Measurements from ENCODE around the gene MMEL1. TPM values are rescaled to one million over a fixed set of nuclear protein-coding genes. Genes with fewer than 3 reads are reported as not detected.

The MMEL1 gene
- total and polyA plus RNA-seq, 2 of the 13 experiments (the other 11 are each of a cell fraction or from before 2014, with no cell fraction given), result 0.48 TPM; not detected in 1

GRCh38 chr1:2645143-2645542 lies 12.3 kb upstream of the MMEL1 start (continued):
- TF ChIP-seq ZBTB2 (CRISPR knock-in tag; IDR thresholded peaks at IDR 0.05; ENCODE audit: low read depth) (no peak), FUBP1 (CRISPR knock-in tag; IDR thresholded peaks at IDR 0.05; ENCODE audit: borderline replicate concordance) (no peak), SMARCE1 (IDR thresholded peaks at IDR 0.05; ENCODE audit: borderline replicate concordance) (no peak)

GRCh38 chr1:2644591-2645101 lies 11.8 kb upstream of the MMEL1 start:
- in situ Hi-C loops (cut with HindIII; ENCODE audit: extremely low pct_ligation_motif_present, low pct_unique_long_range_greater_than_20kb), result no loop called here
- 11% methylated on average over 5 of the region's 12 CpGs for WGBS (ENCODE audit: low lambda C conversion rate)
- peaks cover 6% of the 10 kb centered on the region; the same call in 1 of the 2 replicates for H3K4me1 ChIP-seq (ENCODE audit: insufficient read depth, low read length)
- no peaks in the 10 kb centered on the region for H3K36me3 ChIP-seq (replicated peaks in 1 of 2; ENCODE audit: control insufficient read depth in 1 of 2, insufficient read depth in 2 of 2, low read length in 2 of 2)
- no peak for DNase-seq (ENCODE audit: low spot score)
- H3K27me3 ChIP-seq (ENCODE audit: control insufficient read depth in 1 of 2, insufficient read depth in 2 of 2, low read length in 2 of 2), result peaks cover 0 to 2% of the 10 kb centered on the region in 2 experiments; a peak in 2 of 5 replicates
- ChIA-PET POLR2A (no interaction called here), CTCF (ENCODE audit: low intra/inter-chr PET ratio, low total read pairs) (no interaction called here)
- H2AFZ ChIP-seq (ENCODE audit: low read length), result no peak overlapping the region
- FAIRE-seq, result no peak
- no peak overlapping the region for H3K9ac ChIP-seq (ENCODE audit: insufficient read depth, low read depth, low read length)
- intact Hi-C loops (cut with micrococcal nuclease; ENCODE audit: unreplicated experiment), result no loop called here
- H3K4me3 ChIP-seq (replicated peaks in 1 of 3; ENCODE audit: insufficient read depth in 1 of 3, low read depth in 2 of 3, low read length in 3 of 3), result no peak overlapping the region
- H3K79me2 ChIP-seq (ENCODE audit: insufficient read depth, low read length), result peaks cover 3% of the 10 kb centered on the region
- peaks cover 14% of the 10 kb centered on the region for H3K9me3 ChIP-seq (ENCODE audit: low read length)
- no peak overlapping the region for H3K4me2 ChIP-seq (ENCODE audit: low read depth, low read length)
- no peak for ATAC-seq
- H4K20me1 ChIP-seq (ENCODE audit: insufficient read depth, low read length), result no peaks in the 10 kb centered on the region
- BruUV-seq (replicated peaks), result no TSS peak
- H3K27ac ChIP-seq (ENCODE audit: extremely low read length, insufficient read depth, low read length), result no peak overlapping the region
- TF ChIP-seq ZNF484 (CRISPR knock-in tag; IDR thresholded peaks at IDR 0.05; ENCODE audit: borderline replicate concordance, low read depth), result no peak
- no peak for TF ChIP-seq ZFY (CRISPR knock-in tag; IDR thresholded peaks at IDR 0.05)
- no peak for TF ChIP-seq ZNF7 (CRISPR knock-in tag; IDR thresholded peaks at IDR 0.05)
- TF ChIP-seq ZNF326 (CRISPR knock-in tag; IDR thresholded peaks at IDR 0.05; ENCODE audit: borderline replicate concordance), result no peak
- no peak for TF ChIP-seq ZNF256 (CRISPR knock-in tag; conservative IDR thresholded peaks at IDR 0.05)
- no peak for TF ChIP-seq ZNF597 (CRISPR knock-in tag; IDR thresholded peaks at IDR 0.05)
- no peak for TF ChIP-seq IKZF4 (CRISPR knock-in tag; IDR thresholded peaks at IDR 0.05; ENCODE audit: borderline replicate concordance, low read depth, not compliant biosample characterization)
- TF ChIP-seq AHDC1 (CRISPR knock-in tag; IDR thresholded peaks at IDR 0.05; ENCODE audit: borderline replicate concordance), result no peak

Data from HepG2 (cell line).